GM20431 (cell line): ENCODE results near the gene KIF1B.
"Not testable (repeated sequence)": the region's sequence is repeated elsewhere in the genome, so short reads cannot be mapped to it uniquely, and the experiment has no call there.

Source experiments
- in situ Hi-C: fragments of 300-500 bp; cut with MseI, MboI; formaldehyde crosslinking; loops from one replicate; pipeline ENCODE4 v1.15.0; 2020; ENCODE audit warnings: low sequenced_read_pairs; ENCODE audit not compliant: unreplicated experiment

Gene KIF1B

GRCh38 chr1:10320336-10320735, 110.0 kb downstream of the KIF1B start:
- in situ Hi-C loops, result no loop called here

GRCh38 chr1:10322821-10323220, 112.5 kb downstream of the KIF1B start:
- in situ Hi-C loops, result no loop called here

GRCh38 chr1:10324627-10325026, 114.3 kb downstream of the KIF1B start:
- in situ Hi-C loops, result loop anchor here (25.0 kb wide), 1 partner anchor 112 kb away; the partner anchor contains the start of gene KIF1B

GRCh38 chr1:10325521-10325920, 115.2 kb downstream of the KIF1B start:
- in situ Hi-C loops, result loop anchor here (25.0 kb wide), 1 partner anchor 113 kb away; the partner anchor contains the start of gene KIF1B

- in situ Hi-C loops, result loop anchor here (25.0 kb wide), 1 partner anchor 114 kb away; the partner anchor contains the start of gene KIF1B
Observed at GRCh38 chr1:10326251-10326650, 115.9 kb downstream of the KIF1B start.

GRCh38 chr1:10328180-10328963, 118.0 kb downstream of the KIF1B start:
- in situ Hi-C loops, result loop anchor here (25.0 kb wide), 1 partner anchor 116 kb away; the partner anchor contains the start of gene KIF1B

GRCh38 chr1:10337436-10337835, 127.1 kb downstream of the KIF1B start:
- in situ Hi-C loops, result loop anchor here (25.0 kb wide), 1 partner anchor 125 kb away; the partner anchor contains the start of gene KIF1B

- in situ Hi-C loops, result loop anchor here (25.0 kb wide), 1 partner anchor 126 kb away; the partner anchor contains the start of gene KIF1B
Observed at GRCh38 chr1:10338047-10338446, 127.7 kb downstream of the KIF1B start.

- in situ Hi-C loops, result loop anchor here (25.0 kb wide), 1 partner anchor 126 kb away; the partner anchor contains the start of gene KIF1B
Observed at GRCh38 chr1:10338611-10339010, 128.2 kb downstream of the KIF1B start.

GRCh38 chr1:10339036-10339567, 128.7 kb downstream of the KIF1B start:
- in situ Hi-C loops, result loop anchor here (25.0 kb wide), 1 partner anchor 127 kb away; the partner anchor contains the start of gene KIF1B

GRCh38 chr1:10339815-10340214, 129.4 kb downstream of the KIF1B start:
- in situ Hi-C loops, result loop anchor here (25.0 kb wide), 1 partner anchor 128 kb away; the partner anchor contains the start of gene KIF1B

- in situ Hi-C loops, result loop anchor here (25.0 kb wide), 1 partner anchor 129 kb away; the partner anchor contains the start of gene KIF1B
Observed at GRCh38 chr1:10340930-10341590, 130.7 kb downstream of the KIF1B start.

- in situ Hi-C loops, result loop anchor here (25.0 kb wide), 1 partner anchor 135 kb away; the partner anchor contains the start of gene KIF1B
Observed at GRCh38 chr1:10347109-10347508, 136.7 kb downstream of the KIF1B start.

GRCh38 chr1:10353282-10353681, 142.9 kb downstream of the KIF1B start:
- in situ Hi-C loops, result no loop called here

GRCh38 chr1:10353693-10354092, 143.3 kb downstream of the KIF1B start:
- in situ Hi-C loops, result no loop called here

GRCh38 chr1:10360045-10360444, 149.7 kb downstream of the KIF1B start:
- in situ Hi-C loops, result no loop called here

- in situ Hi-C loops, result no loop called here
Observed at GRCh38 chr1:10361515-10361914, 151.1 kb downstream of the KIF1B start.

GRCh38 chr1:10368194-10368593, 157.8 kb downstream of the KIF1B start:
- in situ Hi-C loops, result no loop called here

GRCh38 chr1:10374442-10374860, 164.1 kb downstream of the KIF1B start:
- in situ Hi-C loops, result no loop called here

- in situ Hi-C loops, result not testable (repeated sequence)
Observed at GRCh38 chr1:10377365-10378029, 167.1 kb downstream of the KIF1B start.
